HL-60 (cell line): ENCODE data around the gene ESRRB.

Experiments used
- CTCF ChIP-seq: IDR thresholded peaks from one replicate; pipeline ENCODE4 v1.5.1; 2011; ENCODE audit warnings: low read length, control low read depth, inconsistent platforms; ENCODE audit not compliant: insufficient read depth
- POLR2AphosphoS5 ChIP-seq: IDR thresholded peaks from 2 replicates; pipeline ENCODE4 v1.6.1; 2012; ENCODE audit warnings: low read depth
- REST ChIP-seq: IDR thresholded peaks from 2 replicates; pipeline ENCODE4 v1.6.1; 2012; ENCODE audit warnings: low read depth; ENCODE audit not compliant: insufficient replicate concordance

GRCh38 chr14:76334316-76334715 lies 41.6 kb upstream of the ESRRB start:
- TF ChIP-seq CTCF (no peak), REST (no peak), POLR2AphosphoS5 (no peak)
